Measurements from ENCODE around the gene IRF2BPL. TPM values are rescaled to one million over a fixed set of nuclear protein-coding genes. Genes with fewer than 3 reads are reported as not detected.
A peak's percentile ranks its signal among the peaks of the same experiment; 100 is the strongest.

Gene IRF2BPL
- total and polyA plus RNA-seq, 9 of the 15 experiments (the other 6 are each of a cell fraction or from before 2014, with no cell fraction given), result 0.52 to 21.6 (median 2.5) TPM

DNA sequence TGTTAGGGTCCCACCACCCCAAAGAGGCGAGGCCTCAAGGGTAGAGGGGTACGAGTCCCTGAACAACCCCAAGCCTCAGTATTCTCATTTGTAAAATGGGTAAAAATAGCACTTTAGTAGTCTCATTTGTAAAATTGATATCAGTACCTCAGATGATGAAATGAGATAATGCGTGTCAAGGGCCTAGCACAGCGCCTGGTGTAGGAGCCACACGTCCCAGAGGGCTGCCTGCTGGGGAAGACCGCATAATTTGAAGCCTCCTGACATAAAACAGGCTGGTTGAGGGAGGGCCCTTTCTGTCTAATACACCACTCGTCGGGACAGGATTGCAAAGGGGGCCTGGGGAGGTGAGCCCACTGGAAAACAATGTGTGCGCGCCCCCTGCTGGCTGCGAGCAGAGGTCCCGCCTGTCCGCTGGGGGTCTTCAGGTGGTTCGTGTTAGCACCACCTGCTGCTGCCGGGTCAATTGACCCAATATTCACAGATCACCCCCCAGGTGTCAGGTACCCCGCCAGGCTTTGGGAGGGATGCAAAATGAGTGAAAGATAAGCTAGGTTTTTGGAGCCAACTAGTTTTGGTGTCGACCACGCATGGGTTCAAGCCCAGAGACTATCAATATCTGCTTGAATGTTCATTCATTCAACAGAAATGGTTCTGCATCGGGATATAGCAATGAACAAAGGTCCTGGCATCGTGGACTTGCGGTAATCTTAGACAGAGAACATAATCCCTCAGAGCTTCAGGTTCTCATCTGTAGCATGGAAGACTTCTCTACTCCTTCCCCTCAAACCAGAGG lies 24.7 kb upstream of the IRF2BPL start (continued):
- TF ChIP-seq, protein P1, sequence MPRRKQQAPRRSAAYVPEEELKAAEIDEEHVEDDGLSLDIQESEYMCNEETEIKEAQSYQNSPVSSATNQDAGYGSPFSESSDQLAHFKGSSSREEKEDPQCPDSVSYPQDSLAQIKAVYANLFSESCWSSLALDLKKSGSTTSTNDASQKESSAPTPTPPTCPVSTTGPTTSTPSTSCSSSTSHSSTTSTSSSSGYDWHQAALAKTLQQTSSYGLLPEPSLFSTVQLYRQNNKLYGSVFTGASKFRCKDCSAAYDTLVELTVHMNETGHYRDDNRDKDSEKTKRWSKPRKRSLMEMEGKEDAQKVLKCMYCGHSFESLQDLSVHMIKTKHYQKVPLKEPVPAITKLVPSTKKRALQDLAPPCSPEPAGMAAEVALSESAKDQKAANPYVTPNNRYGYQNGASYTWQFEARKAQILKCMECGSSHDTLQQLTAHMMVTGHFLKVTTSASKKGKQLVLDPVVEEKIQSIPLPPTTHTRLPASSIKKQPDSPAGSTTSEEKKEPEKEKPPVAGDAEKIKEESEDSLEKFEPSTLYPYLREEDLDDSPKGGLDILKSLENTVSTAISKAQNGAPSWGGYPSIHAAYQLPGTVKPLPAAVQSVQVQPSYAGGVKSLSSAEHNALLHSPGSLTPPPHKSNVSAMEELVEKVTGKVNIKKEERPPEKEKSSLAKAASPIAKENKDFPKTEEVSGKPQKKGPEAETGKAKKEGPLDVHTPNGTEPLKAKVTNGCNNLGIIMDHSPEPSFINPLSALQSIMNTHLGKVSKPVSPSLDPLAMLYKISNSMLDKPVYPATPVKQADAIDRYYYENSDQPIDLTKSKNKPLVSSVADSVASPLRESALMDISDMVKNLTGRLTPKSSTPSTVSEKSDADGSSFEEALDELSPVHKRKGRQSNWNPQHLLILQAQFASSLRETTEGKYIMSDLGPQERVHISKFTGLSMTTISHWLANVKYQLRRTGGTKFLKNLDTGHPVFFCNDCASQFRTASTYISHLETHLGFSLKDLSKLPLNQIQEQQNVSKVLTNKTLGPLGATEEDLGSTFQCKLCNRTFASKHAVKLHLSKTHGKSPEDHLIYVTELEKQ (CRISPR knock-in tag; IDR thresholded peaks at IDR 0.05), result no peak
- TF ChIP-seq PYGO2 (tag; IDR thresholded peaks at IDR 0.05) (no peak), CBFB (CRISPR knock-in tag; IDR thresholded peaks at IDR 0.05) (no peak), SIX5 (IDR thresholded peaks at IDR 0.05; ENCODE audit: borderline replicate concordance in 1 of 2, insufficient read depth in 1 of 2, low read depth in 1 of 2, low read length in 2 of 2) (no peak), NRF1 (conservative IDR thresholded peaks at IDR 0.05 in 1 of 2, IDR thresholded peaks at IDR 0.05 in 1 of 2) (no peak), DNMT1 (IDR thresholded peaks at IDR 0.05) (no peak), ATF1 (CRISPR knock-in tag; IDR thresholded peaks at IDR 0.05) (no peak), ATF1 (tag; IDR thresholded peaks at IDR 0.05) (0 out of 2 replicates have a peak, but pooled peaks have one; percentile 23), SRSF7 (optimal IDR thresholded peaks at IDR 0.05; ENCODE audit: low read depth, low read length) (no peak), GATAD2A (IDR thresholded peaks at IDR 0.05) (no peak), BRCA1 (IDR thresholded peaks at IDR 0.05) (no peak), BRCA1 (CRISPR knock-in tag; IDR thresholded peaks at IDR 0.05) (no peak), CREM (IDR thresholded peaks at IDR 0.05; ENCODE audit: low read depth) (no peak), ZNF764 (CRISPR knock-in tag; IDR thresholded peaks at IDR 0.05; ENCODE audit: low read depth) (no peak), FOS (IDR thresholded peaks at IDR 0.05; ENCODE audit: extremely low read depth, insufficient read length) (no peak), TCF3 (CRISPR knock-in tag; IDR thresholded peaks at IDR 0.05) (no peak), ZSCAN29 (IDR thresholded peaks at IDR 0.05) (no peak), STAG1 (CRISPR knock-in tag; IDR thresholded peaks at IDR 0.05; ENCODE audit: borderline replicate concordance) (peak; percentile 44; the same call in 1 of the 2 replicates)
- TF ChIP-seq, protein P2, sequence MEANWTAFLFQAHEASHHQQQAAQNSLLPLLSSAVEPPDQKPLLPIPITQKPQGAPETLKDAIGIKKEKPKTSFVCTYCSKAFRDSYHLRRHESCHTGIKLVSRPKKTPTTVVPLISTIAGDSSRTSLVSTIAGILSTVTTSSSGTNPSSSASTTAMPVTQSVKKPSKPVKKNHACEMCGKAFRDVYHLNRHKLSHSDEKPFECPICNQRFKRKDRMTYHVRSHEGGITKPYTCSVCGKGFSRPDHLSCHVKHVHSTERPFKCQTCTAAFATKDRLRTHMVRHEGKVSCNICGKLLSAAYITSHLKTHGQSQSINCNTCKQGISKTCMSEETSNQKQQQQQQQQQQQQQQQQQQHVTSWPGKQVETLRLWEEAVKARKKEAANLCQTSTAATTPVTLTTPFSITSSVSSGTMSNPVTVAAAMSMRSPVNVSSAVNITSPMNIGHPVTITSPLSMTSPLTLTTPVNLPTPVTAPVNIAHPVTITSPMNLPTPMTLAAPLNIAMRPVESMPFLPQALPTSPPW (CRISPR knock-in tag; IDR thresholded peaks at IDR 0.05), result peak; percentile 66
- TF ChIP-seq, protein P3, sequence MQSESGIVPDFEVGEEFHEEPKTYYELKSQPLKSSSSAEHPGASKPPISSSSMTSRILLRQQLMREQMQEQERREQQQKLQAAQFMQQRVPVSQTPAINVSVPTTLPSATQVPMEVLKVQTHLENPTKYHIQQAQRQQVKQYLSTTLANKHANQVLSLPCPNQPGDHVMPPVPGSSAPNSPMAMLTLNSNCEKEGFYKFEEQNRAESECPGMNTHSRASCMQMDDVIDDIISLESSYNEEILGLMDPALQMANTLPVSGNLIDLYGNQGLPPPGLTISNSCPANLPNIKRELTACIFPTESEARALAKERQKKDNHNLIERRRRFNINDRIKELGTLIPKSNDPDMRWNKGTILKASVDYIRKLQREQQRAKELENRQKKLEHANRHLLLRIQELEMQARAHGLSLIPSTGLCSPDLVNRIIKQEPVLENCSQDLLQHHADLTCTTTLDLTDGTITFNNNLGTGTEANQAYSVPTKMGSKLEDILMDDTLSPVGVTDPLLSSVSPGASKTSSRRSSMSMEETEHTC (IDR thresholded peaks at IDR 0.05), result no peak
- TF ChIP-seq, protein P4, sequence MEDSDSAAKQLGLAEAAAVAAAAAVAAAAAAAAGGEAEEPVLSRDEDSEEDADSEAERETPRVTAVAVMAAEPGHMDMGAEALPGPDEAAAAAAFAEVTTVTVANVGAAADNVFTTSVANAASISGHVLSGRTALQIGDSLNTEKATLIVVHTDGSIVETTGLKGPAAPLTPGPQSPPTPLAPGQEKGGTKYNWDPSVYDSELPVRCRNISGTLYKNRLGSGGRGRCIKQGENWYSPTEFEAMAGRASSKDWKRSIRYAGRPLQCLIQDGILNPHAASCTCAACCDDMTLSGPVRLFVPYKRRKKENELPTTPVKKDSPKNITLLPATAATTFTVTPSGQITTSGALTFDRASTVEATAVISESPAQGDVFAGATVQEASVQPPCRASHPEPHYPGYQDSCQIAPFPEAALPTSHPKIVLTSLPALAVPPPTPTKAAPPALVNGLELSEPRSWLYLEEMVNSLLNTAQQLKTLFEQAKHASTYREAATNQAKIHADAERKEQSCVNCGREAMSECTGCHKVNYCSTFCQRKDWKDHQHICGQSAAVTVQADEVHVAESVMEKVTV (CRISPR knock-in tag; IDR thresholded peaks at IDR 0.05), result peak; percentile 88
- TF ChIP-seq, protein P5, sequence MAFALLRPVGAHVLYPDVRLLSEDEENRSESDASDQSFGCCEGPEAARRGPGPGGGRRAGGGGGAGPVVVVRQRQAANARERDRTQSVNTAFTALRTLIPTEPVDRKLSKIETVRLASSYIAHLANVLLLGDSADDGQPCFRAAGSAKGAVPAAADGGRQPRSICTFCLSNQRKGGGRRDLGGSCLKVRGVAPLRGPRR (CRISPR knock-in tag; IDR thresholded peaks at IDR 0.05), result no peak

Data from K562 (cell line).